Omental fat pad (tissue), 4 donors: ENCODE results near the gene DCTN3. TPM values are rescaled to one million over a fixed set of nuclear protein-coding genes. Genes with fewer than 3 reads are reported as not detected.
"Not testable (repeated sequence)": the region's sequence is repeated elsewhere in the genome, so short reads cannot be mapped to it uniquely, and the experiment has no call there.

ENCODE experiments used
- ATAC-seq: fragments of 150-250 bp; one replicate; pipeline ENCODE4 v1.9.1; 2016; ENCODE audit warnings: mild to moderate bottlenecking, moderate library complexity; ENCODE audit not compliant: low FRiP score
- DNase-seq: peaks from one replicate; pipeline ENCODE4 v3.0.0-alpha.2; 2019; ENCODE audit warnings: low spot score
- CTCF ChIP-seq, 3 donors: fragments of 450-650 bp; IDR thresholded peaks; one replicate each; pipeline ENCODE4 v1.5.1; 2016 to 2017; ENCODE audit warnings: antibody characterized with exemption in 3 of 3, mild to moderate bottlenecking in 3 of 3, moderate library complexity in 2 of 3
- total RNA-seq, 4 donors: library from RNA; depleted of rRNA; stranded (reverse); fragments of >200 nt; gene quantifications; one replicate each; pipeline ENCODE4 v1.1.0, GENCODE V29; 2016

DCTN3 gene
- total RNA-seq, 4 donors from 2014 or later: 46.5 to 93.8 (median 75.0) TPM

- DNase-seq: peak; percentile 99
- ATAC-seq: peak; percentile 73
- TF ChIP-seq CTCF (IDR thresholded peaks at IDR 0.05): peak in 1 of 3 donors; percentile 3
Measured at GRCh38 chr9:34646211-34647083, 26.2 kb upstream of the DCTN3 start, which contains the start of gene GALT. TSS of gene GALT (plus strand) at chr9:34646675. CDS start at chr9:34646705, 30 bp downstream.

GRCh38 chr9:34644766-34645314, 24.5 kb upstream of the DCTN3 start:
- no peak for TF ChIP-seq CTCF (IDR thresholded peaks at IDR 0.05)
- ATAC-seq: no peak

GRCh38 chr9:34642679-34643078, 22.4 kb upstream of the DCTN3 start:
- TF ChIP-seq CTCF (IDR thresholded peaks at IDR 0.05): no peak
- DNase-seq (no peak), ATAC-seq (no peak)

More at GRCh38 chr9:34644766-34645314, 24.5 kb upstream of the DCTN3 start:
- DNase-seq: no peak

GRCh38 chr9:34639322-34639721, 19.0 kb upstream of the DCTN3 start:
- not testable (repeated sequence) for DNase-seq, ATAC-seq

- ATAC-seq (no peak), DNase-seq (no peak)
- no peak for TF ChIP-seq CTCF (IDR thresholded peaks at IDR 0.05)
Measured at GRCh38 chr9:34638138-34638445, 17.8 kb upstream of the DCTN3 start.

- DNase-seq (peak; percentile 66), ATAC-seq (peak; percentile 98)
- no peak for TF ChIP-seq CTCF (IDR thresholded peaks at IDR 0.05)
Measured at GRCh38 chr9:34637356-34638137, 17.3 kb upstream of the DCTN3 start, which contains the start of gene SIGMAR1. TSS of gene SIGMAR1 (minus strand) at chr9:34637787. CDS start at chr9:34637697, 90 bp downstream.

GRCh38 chr9:34636791-34637355, 16.6 kb upstream of the DCTN3 start:
- no peak for DNase-seq
- ATAC-seq: no peak
- no peak for TF ChIP-seq CTCF (IDR thresholded peaks at IDR 0.05)
